Ectodermal cell (in vitro differentiated cells): ENCODE results near the gene ERC2.

Experiments used
- H3K27ac ChIP-seq: 2 replicates; pipeline ENCODE4 v1.7.0; 2013; ENCODE audit warnings: mild to moderate bottlenecking, low read depth, low read length; ENCODE audit not compliant: insufficient read depth, poor library complexity, severe bottlenecking
- H3K27me3 ChIP-seq: 2 replicates; pipeline ENCODE4 v1.7.0; 2013; ENCODE audit warnings: mild to moderate bottlenecking, low read length; ENCODE audit not compliant: insufficient read depth, control insufficient read depth, poor library complexity, severe bottlenecking
- H3K36me3 ChIP-seq: one replicate; pipeline ENCODE4 v1.7.0; 2013; ENCODE audit warnings: low read length; ENCODE audit not compliant: control insufficient read depth, insufficient read depth
- H3K4me1 ChIP-seq: one replicate; pipeline ENCODE4 v1.7.0; 2013; ENCODE audit warnings: low read length; ENCODE audit not compliant: control insufficient read depth, insufficient read depth
- H3K4me3 ChIP-seq: 2 replicates; pipeline ENCODE4 v1.7.0; 2013; ENCODE audit warnings: low read depth, low read length, control low read depth; ENCODE audit not compliant: insufficient read depth
- H3K9me3 ChIP-seq: 2 replicates; pipeline ENCODE4 v1.7.0; 2013; ENCODE audit warnings: mild to moderate bottlenecking, low read length, moderate library complexity; ENCODE audit not compliant: control insufficient read depth
- WGBS, 2 experiments: methylation state at CpG; one replicate each; pipeline ENCODE4 v1.1.7; 2013; ENCODE audit warnings: missing lambda C conversion rate in 2 of 2; 5-methylcytosine and 5-hydroxymethylcytosine counted together

ERC2 gene

GRCh38 chr3:56111606-56112304 lies 356.5 kb downstream of the ERC2 start:
- Histone ChIP-seq H3K9me3 (peaks cover 2% of the 10 kb centered on the region), H3K27ac (no peak overlapping the region), H3K27me3 (no peaks in the 10 kb centered on the region), H3K4me3 (no peak overlapping the region), H3K36me3 (no peaks in the 10 kb centered on the region), H3K4me1 (peaks cover 5% of the 10 kb centered on the region)
- WGBS, 2 experiments, result 60% methylated on average over 3 of the region's 3 CpGs

DNA sequence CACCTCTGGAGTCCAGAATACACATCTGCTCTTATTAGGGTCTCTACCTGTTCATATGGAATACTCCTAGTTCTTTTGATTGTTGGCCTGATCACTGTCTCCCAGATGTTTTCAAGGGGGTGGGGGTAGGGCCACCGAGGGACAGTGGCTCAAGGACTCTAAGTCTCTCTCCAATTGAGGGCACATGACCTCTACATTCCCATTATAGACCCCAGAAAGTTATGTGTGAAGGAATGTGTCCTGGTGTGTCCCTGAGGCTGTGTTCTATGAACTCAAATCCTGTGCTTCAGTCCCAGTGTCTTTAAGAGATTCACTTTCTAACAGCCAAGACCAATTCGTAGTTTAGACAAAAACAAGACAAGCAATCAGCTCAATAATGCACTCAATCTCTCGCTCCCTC lies 357.4 kb downstream of the ERC2 start:
- peak overlapping the region; percentile 71 for H3K27ac ChIP-seq
- H3K4me1 ChIP-seq, result peaks cover 5% of the 10 kb centered on the region
- no peak overlapping the region for H3K4me3 ChIP-seq
- WGBS, 2 experiments, result 52 to 60% methylated on average over 3 of the region's 3 CpGs
- no peaks in the 10 kb centered on the region for H3K27me3 ChIP-seq
- H3K36me3 ChIP-seq, result no peaks in the 10 kb centered on the region
- peaks cover 2% of the 10 kb centered on the region for H3K9me3 ChIP-seq

DNA sequence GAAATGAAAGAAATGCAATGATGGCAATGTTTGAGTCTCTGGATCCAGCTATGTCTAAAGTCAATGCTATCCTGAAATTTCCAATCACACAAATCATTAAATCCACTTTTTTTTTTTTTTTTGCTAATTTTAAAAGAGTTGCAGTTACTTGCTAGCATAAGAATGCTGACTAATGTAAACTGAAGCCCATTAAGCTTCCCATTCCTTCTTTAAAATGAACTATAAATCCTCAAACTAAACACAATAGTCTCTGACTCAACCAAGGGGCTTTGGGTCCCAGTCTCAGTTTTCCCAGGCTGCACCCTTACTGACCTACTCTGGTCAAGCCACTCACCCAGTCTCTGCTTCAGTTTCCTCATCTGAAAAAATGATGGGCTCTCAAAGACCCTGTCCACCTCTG lies 361.1 kb downstream of the ERC2 start:
- H3K36me3 ChIP-seq, result no peaks in the 10 kb centered on the region
- H3K4me3 ChIP-seq, result no peak overlapping the region
- H3K27me3 ChIP-seq, result no peaks in the 10 kb centered on the region
- H3K9me3 ChIP-seq, result no peaks in the 10 kb centered on the region
- peaks cover 5% of the 10 kb centered on the region for H3K4me1 ChIP-seq
- H3K27ac ChIP-seq, result no peak overlapping the region

DNA sequence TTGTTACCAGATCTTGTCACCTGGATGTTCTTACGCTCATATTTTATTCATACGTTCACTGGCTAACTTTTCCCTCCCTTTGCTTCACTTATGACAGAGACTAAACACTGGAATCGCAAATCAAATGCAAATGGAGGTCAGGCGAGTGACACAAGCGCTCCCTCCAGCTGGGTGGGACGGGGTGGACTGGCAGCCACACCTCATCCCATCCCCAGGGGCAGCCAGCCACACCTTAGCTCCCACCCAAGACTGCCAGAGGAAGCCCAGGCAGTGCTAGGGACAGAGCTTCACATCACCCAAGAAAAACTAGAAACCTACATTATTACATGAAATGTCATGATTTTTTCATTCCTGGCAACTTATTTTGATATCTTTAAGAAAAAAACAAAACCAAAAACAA lies 366.2 kb downstream of the ERC2 start:
- H3K27ac ChIP-seq, result no peak overlapping the region
- H3K9me3 ChIP-seq, result no peaks in the 10 kb centered on the region
- H3K36me3 ChIP-seq, result no peaks in the 10 kb centered on the region
- H3K4me3 ChIP-seq, result no peak overlapping the region
- 81 to 88% methylated on average over 6 of the region's 6 CpGs for WGBS, 2 experiments
- no peaks in the 10 kb centered on the region for H3K4me1 ChIP-seq
- no peaks in the 10 kb centered on the region for H3K27me3 ChIP-seq

- Histone ChIP-seq H3K27ac (no peak overlapping the region), H3K27me3 (no peaks in the 10 kb centered on the region), H3K9me3 (no peaks in the 10 kb centered on the region), H3K36me3 (no peaks in the 10 kb centered on the region), H3K4me3 (no peak overlapping the region), H3K4me1 (no peaks in the 10 kb centered on the region)
- WGBS, 2 experiments, result 93 to 97% methylated on average over 5 to 6 of the region's 6 CpGs
Observed at GRCh38 chr3:56101576-56101975, 366.7 kb downstream of the ERC2 start.

DNA sequence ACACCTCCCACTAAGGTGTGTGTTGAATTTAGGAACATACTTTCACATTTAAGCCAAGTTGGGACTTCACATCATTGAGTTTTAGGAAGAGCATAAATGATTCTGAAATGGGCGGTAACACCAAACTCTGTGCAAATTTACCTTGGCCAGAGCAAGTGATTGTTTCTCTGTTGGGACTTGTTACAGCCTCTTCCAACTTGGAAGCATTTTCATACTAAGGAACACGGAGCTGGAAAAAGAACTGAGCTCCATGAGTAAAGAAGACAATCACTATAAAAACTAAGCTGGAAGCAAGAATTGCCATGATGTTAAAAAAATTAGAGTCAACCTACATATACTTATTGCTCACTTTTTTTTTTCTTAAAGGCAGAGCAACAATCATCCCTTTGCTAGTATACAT lies 371.3 kb downstream of the ERC2 start:
- Histone ChIP-seq H3K9me3 (no peaks in the 10 kb centered on the region), H3K27ac (no peak overlapping the region), H3K27me3 (no peaks in the 10 kb centered on the region), H3K4me1 (no peaks in the 10 kb centered on the region), H3K4me3 (no peak overlapping the region), H3K36me3 (no peaks in the 10 kb centered on the region)
- WGBS, 2 experiments, result 85 to 97% methylated on average over 2 of the region's 2 CpGs

DNA sequence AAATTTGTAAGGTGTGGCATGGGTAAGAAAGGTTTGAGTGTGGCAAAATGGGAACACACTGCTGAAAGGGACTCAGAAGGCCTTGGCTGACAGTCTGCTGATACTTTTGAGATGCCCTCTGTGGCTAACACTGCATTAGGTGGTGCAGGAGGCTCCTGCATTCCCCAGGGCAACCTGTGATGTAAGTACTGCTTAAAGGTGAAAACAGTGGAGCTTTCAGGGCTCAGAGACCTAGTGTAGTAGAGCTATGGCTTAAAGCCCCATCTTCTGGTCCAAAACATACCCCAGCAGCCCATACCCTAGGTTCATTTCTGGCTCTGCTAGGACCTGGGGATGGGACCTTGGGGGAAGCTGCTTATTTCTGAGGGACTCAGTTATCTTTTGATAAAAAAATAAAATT lies 374.1 kb downstream of the ERC2 start:
- Histone ChIP-seq H3K4me3 (no peak overlapping the region), H3K27me3 (no peaks in the 10 kb centered on the region), H3K36me3 (no peaks in the 10 kb centered on the region), H3K27ac (no peak overlapping the region), H3K9me3 (no peaks in the 10 kb centered on the region), H3K4me1 (no peaks in the 10 kb centered on the region)

DNA sequence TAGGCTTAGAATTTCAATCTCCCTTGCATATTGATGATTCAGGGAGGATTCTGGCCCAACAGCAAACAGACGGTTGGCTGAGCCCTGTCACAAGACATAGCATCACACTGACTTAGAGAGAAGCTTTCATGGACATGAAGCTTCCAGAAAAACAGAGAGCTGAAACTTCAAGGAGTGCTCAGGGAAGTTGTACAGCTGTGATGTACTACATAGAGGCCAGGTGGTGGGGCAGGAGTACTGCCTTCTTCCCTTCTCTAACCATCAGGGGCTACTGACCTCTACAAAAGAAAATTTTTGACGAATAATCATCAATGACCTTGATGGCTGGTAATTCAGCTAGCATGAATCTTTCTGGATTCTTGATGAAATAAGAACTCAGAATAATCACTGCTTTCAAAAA lies 378.5 kb downstream of the ERC2 start:
- Histone ChIP-seq H3K9me3 (no peaks in the 10 kb centered on the region), H3K4me1 (no peaks in the 10 kb centered on the region), H3K27ac (no peak overlapping the region), H3K36me3 (no peaks in the 10 kb centered on the region), H3K27me3 (no peaks in the 10 kb centered on the region), H3K4me3 (no peak overlapping the region)
- WGBS, 2 experiments, result 86 to 100% methylated on average over 2 of the region's 2 CpGs

DNA sequence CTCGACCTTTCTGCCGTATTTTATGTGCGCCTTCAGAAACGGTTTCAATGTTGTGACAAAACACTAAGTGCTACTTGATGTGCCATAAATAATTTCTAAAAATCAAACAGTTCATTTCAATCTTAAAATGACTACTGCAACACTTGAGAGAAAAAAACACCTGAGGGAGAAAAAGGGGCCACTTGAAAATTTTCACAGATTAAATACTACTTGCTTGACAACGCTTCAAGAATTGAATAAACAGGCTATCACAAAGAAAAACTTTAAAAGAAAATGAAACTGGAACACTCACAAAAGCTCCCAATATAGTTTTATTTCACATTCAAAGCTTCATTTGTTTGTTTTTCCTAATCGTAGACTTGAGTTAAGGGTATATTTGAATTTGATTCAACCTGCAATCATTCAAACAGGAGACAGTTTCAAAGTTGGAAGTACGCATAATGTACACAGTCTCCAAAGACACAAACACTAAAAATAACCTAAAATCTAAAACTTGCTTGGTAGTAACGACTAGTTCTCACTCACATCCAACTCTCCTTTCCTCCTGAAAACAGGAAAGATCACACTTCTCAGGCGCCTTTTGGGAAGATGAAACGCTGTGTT lies 380.7 kb downstream of the ERC2 start:
- H3K4me3 ChIP-seq, result no peak overlapping the region
- no peaks in the 10 kb centered on the region for H3K27me3 ChIP-seq
- no peaks in the 10 kb centered on the region for H3K4me1 ChIP-seq
- H3K27ac ChIP-seq, result no peak overlapping the region
- H3K9me3 ChIP-seq, result no peaks in the 10 kb centered on the region
- 93 to 99% methylated on average over 8 to 10 of the region's 10 CpGs for WGBS, 2 experiments
- no peaks in the 10 kb centered on the region for H3K36me3 ChIP-seq

DNA sequence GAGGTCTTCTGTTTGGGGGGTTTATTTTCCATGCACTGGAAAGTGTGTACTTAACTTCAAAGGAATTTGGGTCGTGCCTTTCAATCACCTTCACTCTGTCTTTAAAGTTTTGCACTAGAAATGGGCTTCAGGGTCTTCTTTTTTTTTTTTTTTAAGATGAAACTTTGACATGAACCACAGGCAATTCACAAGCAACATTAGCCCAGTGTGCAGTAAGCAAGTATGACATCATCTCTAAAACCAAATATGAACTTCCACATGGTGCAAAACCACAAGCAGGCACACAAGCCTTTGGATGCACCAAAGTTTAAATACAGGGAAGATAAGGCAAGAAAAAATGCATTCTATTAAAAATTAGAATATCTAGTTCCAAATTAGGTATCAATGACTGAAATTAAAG lies 381.9 kb downstream of the ERC2 start:
- WGBS, 2 experiments, result 88% methylated on average over 1 of the region's 1 CpG; no CpG with 5 or more reads in 1 of the 2 experiments

More for the DNA sequence above, 381.9 kb downstream of the ERC2 start:
- H3K4me1 ChIP-seq, result no peaks in the 10 kb centered on the region
- H3K9me3 ChIP-seq, result no peaks in the 10 kb centered on the region
- H3K27me3 ChIP-seq, result no peaks in the 10 kb centered on the region
- H3K36me3 ChIP-seq, result no peaks in the 10 kb centered on the region
- no peak overlapping the region for H3K27ac ChIP-seq
- no peak overlapping the region for H3K4me3 ChIP-seq
